ENCODE results near the gene ZNF521.

Gene ZNF521

DNA sequence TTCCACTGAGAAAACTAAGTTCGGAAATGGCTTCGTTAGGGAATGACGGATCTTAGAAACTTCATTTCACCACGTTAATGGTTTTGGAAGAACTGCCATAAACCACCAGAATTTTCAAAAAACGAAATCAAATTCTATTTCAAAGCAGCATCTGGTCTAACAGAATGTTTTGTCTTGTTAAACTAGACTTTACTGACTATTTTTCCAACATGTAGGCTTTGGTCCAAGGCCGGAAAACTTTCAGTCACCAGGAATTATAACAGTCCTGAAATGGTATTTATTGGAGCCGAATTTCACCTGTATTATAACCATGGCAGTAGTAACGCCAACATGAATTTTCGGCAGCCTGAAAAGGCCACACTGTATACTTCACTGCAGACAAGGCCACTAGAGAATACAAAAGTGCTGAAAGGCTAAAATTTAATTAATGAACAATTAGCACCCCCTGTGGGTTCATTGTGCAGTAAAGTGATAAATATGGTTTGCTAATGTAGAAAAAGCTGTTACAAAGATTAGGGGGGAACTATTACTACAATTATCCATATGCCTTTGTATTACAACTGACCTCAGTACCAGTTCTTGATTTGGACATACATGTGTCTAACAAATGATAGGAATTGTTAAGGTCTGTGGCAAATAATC is 116.4 kb downstream of the ZNF521 start:
- no peak overlapping the region for H3K4me3 ChIP-seq (ENCODE audit: low read depth, low read length)
- DNase-seq (ENCODE audit: low read depth): no peak

DNA sequence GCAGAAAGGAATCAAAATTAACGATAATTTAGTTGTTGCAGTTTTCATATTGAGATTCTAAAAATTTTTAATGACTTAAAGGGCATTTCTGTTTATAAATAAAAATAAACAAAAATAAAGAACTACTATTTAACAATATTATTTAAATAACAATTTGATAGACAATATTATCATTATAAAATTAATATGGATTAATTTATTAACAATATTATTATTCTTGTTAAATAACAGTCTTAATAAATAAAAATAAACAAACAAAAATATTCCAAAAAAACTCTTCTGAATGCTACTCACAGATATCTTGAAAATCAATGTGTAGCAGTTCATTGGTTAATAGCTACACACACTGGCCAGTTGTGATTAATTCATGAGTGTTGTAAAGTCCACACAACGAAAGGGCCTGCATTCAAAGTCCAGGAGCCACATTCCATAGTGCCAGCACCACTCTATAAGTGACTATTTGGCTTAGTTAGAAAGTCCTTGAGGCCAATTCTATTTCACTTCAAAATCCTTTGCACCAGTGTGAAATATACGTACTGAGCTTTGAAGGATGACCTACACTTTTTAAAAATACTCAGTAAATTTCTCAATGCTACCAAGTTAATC is 117.1 kb downstream of the ZNF521 start:
- no peak overlapping the region for H3K4me3 ChIP-seq (ENCODE audit: low read depth, low read length)
- no peak for DNase-seq (ENCODE audit: low read depth)

DNA sequence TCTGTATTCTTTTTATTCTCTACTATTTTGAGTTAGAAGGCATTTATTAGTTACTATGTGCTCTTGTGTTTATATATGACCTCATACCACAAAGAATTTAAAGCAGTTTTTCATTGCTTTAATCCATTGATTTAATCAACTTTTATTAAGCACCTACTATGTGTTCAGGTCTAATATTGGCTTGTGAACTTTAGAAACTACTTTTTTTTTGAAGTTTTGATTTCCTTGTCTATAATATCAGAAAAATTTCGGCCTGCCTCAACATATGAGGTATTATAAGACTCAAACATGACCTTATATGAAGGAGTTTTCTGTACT is 117.7 kb downstream of the ZNF521 start:
- H3K4me3 ChIP-seq (ENCODE audit: low read depth, low read length): no peak overlapping the region
- DNase-seq (ENCODE audit: low read depth): no peak

DNA sequence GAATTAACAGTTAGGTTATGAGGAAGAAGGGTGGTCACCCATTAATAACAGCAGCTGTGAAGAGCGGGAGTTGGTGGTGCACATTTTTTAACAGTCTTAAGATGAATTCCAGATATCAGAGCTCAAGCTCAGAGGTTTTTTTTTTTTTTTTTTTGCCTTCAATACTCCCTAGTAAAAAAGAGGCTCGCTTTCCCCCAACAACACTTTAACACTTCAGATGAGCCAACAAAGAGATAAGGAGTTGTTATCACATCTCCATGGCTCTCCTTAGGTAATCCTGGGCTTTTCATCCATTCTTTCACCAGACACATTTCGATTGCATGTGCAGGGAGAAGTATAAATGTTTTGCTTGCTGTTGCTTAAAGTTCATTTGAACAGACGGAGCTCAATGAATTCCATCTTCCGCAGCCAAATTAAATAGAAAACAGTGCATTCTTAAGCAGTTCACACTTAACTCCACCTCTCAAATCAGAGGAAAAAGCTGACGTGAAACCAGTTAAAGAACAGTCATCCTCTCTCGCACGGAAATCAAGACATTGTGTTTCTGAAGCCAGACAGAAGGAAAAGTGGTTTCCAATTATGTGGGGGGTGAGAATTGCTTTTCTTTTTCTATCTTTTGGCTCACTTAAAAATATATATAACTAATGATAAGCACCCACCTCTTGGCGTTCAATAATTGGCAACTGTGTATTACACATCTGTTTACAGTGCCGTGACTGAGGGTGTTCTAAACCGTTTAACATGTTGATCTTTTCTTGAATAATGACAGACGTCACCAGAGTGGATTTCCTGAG is 118.2 kb downstream of the ZNF521 start:
- no peak overlapping the region for H3K4me3 ChIP-seq (ENCODE audit: low read depth, low read length)
- no peak for DNase-seq (ENCODE audit: low read depth)

DNA sequence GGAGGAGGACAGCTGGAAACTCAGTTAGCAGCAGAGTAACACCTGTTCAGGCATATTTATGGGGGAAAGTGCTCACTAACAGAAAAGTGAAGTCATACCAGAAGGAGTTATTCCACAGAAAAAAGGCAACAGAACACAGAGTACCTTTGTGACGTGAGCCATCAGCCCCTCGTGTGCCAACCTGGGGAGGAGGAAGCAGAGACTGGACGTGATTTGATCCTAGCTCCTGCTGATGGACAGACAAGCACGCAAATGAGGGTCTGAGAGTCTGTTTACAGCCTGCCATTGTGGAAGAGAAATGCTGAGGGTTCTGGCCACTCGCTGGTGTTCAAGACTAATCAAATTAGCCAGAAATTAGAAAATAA is 120.7 kb downstream of the ZNF521 start:
- H3K4me3 ChIP-seq (ENCODE audit: low read depth, low read length): no peak overlapping the region
- DNase-seq (ENCODE audit: low read depth): peak; percentile 60

DNA sequence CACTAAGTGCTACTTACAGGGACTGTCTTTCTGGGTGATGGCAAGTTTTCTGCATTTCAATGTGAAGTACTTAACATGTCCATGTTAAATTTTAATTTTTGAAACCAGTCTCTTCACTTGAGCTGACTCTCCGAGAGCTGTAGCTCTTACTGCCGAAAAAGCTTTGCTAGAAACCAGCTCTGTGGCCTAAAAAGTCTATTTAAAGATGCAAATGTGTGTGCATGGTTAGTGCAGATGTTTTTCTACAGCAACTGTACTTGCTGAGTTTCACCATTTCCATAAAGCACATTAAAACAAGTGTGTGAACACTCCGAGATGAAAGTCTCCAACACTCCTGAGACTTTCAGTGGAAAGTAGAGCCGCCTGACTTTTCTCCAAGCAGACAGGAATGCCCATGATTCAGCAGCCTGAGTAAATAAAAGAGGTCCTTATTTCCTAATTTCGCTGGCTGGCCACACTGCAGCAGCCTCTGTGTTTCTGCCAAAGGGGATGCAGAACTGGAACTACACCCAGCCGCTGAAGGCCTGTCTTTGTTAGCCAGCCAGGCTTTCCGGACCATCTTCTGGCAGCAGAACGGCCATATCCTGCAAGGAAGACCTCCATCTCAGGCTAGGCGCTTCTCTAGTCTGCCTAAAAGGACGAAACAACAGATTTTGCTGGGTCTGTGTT is 121.2 kb downstream of the ZNF521 start:
- H3K4me3 ChIP-seq (ENCODE audit: low read depth, low read length): no peak overlapping the region
- DNase-seq (ENCODE audit: low read depth): peak; percentile 90

DNA sequence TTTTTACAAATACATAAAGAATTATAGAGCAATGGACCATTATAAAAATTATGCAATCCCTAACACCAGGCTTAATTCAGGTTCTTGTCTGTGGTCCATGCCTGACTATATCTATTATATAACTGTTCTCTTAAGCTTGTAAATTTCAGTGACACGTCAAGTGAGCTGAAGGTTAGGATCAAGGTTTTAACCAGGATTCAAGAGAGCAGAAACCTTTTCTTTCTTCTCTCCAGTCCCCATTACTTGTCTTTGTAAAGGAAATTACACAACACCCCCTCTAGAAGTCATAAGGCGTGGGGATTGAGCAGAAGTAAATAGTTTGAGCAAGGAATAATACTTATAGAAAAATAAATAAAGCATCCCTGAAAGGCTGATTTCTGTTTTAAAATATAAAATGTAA is 122.0 kb downstream of the ZNF521 start:
- DNase-seq (ENCODE audit: low read depth): no peak

DNA sequence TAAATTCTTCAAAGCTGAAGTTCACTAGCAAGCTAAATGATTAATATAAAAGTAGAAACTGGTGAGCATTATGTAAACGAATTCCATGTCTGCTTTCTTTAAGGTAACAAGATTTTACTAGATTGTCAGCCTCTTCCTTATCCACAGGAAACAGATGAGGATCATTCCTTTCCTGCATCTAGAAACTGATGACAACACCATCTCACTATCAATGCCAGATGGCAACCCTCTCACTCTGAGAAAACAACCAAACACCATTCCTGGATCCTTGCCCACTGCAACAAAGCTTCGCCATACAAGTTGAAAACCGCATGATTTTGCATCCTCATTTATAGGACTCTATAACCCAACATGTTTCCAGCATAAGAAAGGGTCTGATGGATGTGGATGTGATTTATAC is 122.9 kb downstream of the ZNF521 start:
- H3K4me3 ChIP-seq (ENCODE audit: low read depth, low read length): no peak overlapping the region
- peak; percentile 65 for DNase-seq (ENCODE audit: low read depth)

More for the DNA sequence above, 122.0 kb downstream of the ZNF521 start:
- H3K4me3 ChIP-seq (ENCODE audit: low read depth, low read length): no peak overlapping the region

DNA sequence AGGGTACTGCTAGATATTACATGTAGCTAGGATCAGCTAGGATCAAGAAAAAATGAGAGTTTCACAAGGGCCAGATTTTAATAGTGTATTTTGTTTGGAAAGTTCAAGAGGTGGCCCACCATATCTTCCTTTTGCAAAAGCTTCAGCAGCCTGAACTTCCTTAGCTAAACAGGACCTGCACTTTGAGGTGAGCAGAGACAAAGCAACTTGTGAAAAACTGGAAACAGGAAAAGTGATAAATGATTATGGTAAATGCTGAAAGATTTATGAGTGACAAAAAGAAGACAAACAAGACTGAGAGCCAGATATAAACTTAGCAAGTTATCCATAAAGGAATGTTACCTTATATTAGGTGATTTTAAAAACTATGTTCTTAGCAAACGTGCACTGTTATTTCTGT is 123.6 kb downstream of the ZNF521 start:
- no peak for DNase-seq (ENCODE audit: low read depth)
- no peak overlapping the region for H3K4me3 ChIP-seq (ENCODE audit: low read depth, low read length)

DNA sequence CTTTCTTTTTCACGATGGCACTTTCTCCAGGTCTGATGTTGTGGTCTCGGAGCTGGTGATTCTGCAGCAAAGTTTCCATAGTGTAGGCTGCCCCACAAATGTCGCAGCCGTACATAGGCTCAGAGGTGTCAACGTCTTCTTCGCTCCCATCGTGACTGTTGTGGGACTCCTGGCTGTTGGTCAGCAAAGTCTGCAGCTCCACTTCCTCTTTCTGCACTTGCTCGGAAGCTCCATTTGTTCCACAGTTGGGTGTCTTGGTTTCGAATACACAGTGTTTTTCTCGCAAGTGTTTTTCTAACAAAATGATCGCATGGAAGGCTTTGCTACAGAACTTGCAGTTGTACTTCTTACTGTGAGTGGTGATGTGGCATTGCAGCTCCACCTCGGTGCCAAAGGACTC is 126.8 kb downstream of the ZNF521 start:
- H3K4me3 ChIP-seq (ENCODE audit: low read depth, low read length): no peak overlapping the region
- no peak for DNase-seq (ENCODE audit: low read depth)

DNA sequence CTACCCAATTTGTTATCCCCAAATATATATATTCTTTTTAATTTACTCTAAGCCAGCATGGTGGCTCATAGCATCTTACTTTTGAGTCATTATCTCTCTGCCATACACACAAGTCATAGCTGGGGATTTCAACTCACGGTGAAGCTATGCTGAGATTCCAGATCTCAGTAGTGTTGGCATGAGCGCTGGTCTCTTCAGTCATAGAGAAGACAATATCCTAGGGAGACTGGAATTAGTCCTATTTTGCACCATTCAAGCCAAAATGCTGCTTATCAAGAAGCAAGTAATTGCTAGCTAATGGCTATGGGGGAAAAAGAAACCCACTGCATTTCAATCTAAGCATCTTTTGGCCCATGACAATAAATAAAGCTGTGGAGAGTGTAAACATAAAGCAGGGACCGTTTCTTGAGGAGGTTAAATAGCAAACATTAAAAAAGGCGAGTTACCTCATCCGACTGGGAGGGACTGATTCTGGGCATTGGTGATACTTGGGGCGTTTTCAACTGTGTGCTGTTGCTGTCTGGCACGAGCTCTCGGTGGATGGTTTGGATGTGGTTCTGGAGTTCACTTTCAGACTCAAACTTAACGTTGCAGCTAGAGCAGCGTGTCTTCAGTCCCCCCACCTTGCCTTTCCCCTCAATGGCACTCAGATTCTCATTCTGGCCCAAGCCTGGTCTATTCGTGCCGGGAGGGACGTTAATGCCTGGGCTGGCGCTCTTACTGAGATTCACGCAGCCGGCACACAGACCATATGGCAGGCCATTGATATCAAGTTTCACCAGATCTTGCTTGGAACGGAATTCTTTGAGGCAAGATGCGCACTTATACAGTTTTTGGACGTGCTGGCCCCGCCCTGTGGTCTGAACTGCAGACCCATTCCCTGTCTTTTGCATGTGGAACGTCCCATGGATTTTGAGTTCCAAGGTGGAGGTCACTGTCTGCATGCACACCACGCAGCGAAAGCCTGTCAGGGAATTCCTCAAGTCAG is 127.8 kb downstream of the ZNF521 start:
- DNase-seq (ENCODE audit: low read depth): no peak
- no peak overlapping the region for H3K4me3 ChIP-seq (ENCODE audit: low read depth, low read length)

DNA sequence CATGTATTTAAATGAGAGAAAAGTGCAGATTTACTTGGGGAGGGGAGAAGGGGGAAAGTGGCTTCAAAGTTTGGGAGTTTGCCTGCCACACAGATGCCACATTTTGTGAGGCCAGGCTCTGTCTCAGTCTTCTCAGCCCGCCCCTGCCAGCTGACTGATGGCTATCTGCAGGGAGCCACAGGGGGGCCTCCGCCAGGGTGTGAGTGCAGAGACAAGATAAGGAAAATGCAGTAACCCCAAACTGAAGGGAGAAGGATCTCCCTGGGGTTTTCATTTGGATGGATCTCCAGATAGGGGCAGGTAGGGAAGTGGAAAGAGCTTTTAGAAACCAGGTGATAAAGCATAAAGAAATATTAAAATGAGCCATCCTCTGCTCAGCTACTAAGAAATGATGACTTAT is 128.8 kb downstream of the ZNF521 start:
- H3K4me3 ChIP-seq (ENCODE audit: low read depth, low read length): no peak overlapping the region
- DNase-seq (ENCODE audit: low read depth): no peak

DNA sequence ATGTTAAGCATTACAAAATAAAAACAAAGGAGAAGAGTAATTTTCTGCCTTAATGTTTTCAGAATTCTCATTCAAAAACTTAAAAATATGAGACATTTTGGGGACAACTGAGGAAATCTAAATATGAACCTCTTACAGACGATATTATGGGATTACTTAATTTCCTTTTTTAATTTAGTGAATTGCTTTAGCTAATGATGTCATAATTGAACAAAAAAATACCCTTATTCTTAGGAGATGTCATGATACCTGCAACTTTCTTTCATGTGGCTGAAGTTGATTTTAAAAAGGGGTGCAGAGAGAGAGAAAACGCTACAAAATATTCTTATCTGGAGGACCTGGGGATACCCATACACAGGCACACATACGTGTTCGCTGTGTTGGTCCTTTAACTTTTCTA is 129.3 kb downstream of the ZNF521 start:
- no peak for DNase-seq (ENCODE audit: low read depth)
- no peak overlapping the region for H3K4me3 ChIP-seq (ENCODE audit: low read depth, low read length)

DNA sequence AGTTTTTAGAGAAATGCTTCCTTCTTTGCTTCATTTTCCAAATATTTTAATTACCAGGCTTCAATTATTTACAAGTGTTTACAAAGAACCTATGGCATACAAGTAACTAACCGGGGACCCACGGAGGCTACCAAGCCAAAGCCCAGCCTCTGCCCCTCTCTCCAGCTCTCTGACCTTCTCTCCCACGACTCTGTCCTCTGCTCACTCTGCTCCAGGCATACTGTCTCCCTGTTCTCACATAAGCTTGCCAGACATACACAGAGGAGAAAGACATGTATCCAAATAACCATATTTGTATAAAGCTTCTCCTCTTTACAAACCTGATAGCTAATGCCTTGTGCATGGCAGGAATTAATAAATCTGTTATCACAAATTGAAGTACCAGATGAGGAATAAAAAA is 141.3 kb downstream of the ZNF521 start:
- no peak overlapping the region for H3K4me3 ChIP-seq (ENCODE audit: low read depth, low read length)
- no peak for DNase-seq (ENCODE audit: low read depth)

DNA sequence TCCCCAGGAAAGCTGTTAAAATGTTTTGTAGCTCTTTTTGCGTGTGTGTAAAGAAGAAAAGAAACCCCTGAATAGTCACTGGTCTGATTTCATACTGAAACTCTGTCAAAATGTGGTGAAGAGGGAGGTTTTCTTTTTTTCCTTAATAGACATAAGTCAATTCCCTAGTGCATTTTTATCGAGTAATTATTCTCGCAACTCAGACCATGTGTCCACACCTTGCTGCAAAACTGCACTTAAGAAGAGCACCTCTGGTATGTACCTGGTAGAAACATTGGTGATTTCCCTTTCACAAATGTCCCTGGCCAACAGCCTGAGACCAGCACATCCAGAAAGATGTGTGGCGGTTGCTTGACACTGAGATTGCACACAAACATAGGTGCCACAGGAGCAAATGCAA is 159.9 kb downstream of the ZNF521 start:
- DNase-seq (ENCODE audit: low read depth): no peak
- no peak overlapping the region for H3K4me3 ChIP-seq (ENCODE audit: low read depth, low read length)

DNA sequence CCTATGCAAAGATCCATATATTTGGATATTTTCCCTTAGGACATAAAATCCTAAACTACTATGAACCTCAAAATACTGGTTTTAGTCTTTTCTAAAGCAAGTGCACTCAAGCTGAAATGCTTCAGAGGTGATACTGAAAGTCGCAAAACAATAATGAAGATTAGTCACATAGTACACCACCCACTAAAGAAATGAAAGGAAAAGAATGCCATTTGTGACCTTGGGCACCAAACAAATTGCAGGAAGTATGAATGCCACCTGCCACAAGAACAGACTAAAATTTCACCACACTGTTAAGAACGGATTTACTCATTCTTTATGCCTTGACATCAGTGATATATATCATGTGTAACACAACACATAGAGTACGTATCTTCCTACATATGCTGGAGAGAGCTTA is 161.5 kb downstream of the ZNF521 start:
- H3K4me3 ChIP-seq (ENCODE audit: low read depth, low read length): no peak overlapping the region
- no peak for DNase-seq (ENCODE audit: low read depth)

DNA sequence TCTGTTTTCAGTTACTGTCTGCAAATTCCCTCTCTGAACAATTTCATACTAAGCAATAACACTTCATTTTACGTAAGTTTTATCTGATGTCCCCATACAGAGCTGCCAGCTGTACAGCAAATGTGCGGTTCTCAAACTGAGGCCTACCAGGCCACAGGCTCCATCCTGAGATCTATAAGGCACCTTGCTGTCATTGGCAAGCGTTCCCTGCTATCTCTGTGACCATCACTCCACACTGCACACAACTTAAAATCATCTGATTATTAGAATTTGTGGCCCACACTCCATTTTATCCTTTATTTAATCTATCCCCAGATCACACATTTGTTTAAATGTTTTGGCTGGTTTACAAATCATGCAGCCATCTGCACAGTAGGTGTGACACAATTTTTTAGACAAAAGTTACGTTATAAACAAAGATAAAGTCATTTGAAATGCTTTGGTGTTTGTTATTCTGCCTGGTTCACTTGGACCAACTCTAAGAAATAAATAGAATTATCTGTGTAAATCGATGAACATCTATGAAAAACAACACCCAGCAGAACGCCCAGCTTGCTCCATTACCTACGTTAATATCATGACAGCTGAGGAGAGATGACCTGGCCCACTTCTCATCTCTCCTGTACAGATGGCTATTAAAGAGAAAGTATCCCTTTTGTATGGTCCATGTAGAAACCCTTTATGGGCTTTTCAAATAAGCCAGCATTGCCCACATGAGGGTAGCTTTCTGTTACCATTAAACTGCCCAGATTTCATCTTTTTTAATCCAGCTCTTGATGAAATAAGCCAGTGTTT is 162.4 kb downstream of the ZNF521 start:
- no peak overlapping the region for H3K4me3 ChIP-seq (ENCODE audit: low read depth, low read length)
- no peak for DNase-seq (ENCODE audit: low read depth)

DNA sequence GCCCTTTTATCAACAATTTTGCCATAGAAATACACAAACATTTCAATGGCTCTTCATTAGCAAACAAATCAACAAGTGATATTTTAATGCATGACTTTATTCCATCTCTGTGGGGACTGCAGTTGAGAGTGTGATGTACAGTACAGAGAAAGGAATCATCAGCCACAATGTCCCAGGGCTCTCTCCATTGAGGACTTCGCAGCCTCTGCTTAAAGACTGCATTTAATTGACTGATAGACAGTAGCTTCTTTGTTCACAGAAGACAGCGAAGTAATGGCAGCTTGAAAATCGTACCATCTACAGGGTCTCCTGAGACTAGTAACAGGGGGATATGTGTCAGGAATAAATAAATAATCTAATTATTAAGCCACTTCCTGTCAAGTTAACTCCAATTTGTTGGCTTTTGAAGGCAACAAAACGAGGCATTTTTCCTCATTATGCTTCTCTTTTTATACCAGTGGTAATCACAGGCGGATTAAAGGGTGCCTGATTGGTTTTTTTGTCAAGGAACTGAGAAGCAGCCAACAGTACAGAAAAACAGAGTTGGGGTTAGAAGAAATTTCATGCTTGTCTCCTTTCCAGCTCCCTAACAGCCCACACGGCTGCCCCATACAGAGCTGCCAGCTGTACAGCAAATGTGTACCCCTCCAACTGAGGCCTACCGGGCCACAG is 164.3 kb downstream of the ZNF521 start:
- no peak overlapping the region for H3K4me3 ChIP-seq (ENCODE audit: low read depth, low read length)
- no peak for DNase-seq (ENCODE audit: low read depth)

Data from skeletal muscle cell (primary cell).